GM10248 (cell line): ENCODE results near the gene EDAR.

Experiments
- CTCF ChIA-PET: fragments of 300-600 bp; sonication (Branson Sonifier 250); formaldehyde crosslinking; extraction: SDS; loops from one replicate; lab custom pipeline; 2021; ENCODE audit warnings: antibody characterized with exemption; lab: Yijun Ruan, JAX
- POLR2A ChIA-PET: fragments of 350-650 bp; sonication (Branson Sonifier 250); formaldehyde crosslinking; extraction: SDS; loops from one replicate; lab custom pipeline; 2020; ENCODE audit warnings: antibody characterized with exemption; lab: Yijun Ruan, JAX
- DNase-seq: peaks from one replicate; pipeline ENCODE4 v3.0.0; 2012; ENCODE audit errors: extremely low spot score
- CTCF ChIP-seq: IDR thresholded peaks from 2 replicates; pipeline ENCODE4 v1.5.1; 2012; ENCODE audit warnings: mild to moderate bottlenecking, low read depth; ENCODE audit errors: extremely low read depth, missing control alignments, control extremely low read depth

The EDAR gene

GRCh38 chr2:108945969-108946368 lies 43.1 kb downstream of the EDAR start:
- POLR2A ChIA-PET, result no interaction called here
- CTCF ChIA-PET, result no interaction called here
- no peak for DNase-seq
- no peak for TF ChIP-seq CTCF

- TF ChIP-seq CTCF, result no peak
- ChIA-PET CTCF (interaction anchor here (0.7 kb wide), 1 partner anchor 9 kb away, joined by 3 read pairs; no protein-coding TSS in a partner anchor), POLR2A (no interaction called here)
- DNase-seq, result no peak
Observed at GRCh38 chr2:108944601-108945331, 44.3 kb downstream of the EDAR start.

- no peak for DNase-seq
- ChIA-PET CTCF (no interaction called here), POLR2A (no interaction called here)
- TF ChIP-seq CTCF, result no peak
Observed at GRCh38 chr2:108943751-108944150, 45.3 kb downstream of the EDAR start.

GRCh38 chr2:108942888-108943287 lies 46.1 kb downstream of the EDAR start:
- TF ChIP-seq CTCF, result no peak
- no peak for DNase-seq
- ChIA-PET CTCF (no interaction called here), POLR2A (no interaction called here)

GRCh38 chr2:108942231-108942825 lies 46.7 kb downstream of the EDAR start:
- ChIA-PET POLR2A (no interaction called here), CTCF (no interaction called here)
- no peak for TF ChIP-seq CTCF
- no peak for DNase-seq

- TF ChIP-seq CTCF, result no peak
- CTCF ChIA-PET, result no interaction called here
- DNase-seq, result no peak
- POLR2A ChIA-PET, result no interaction called here
Observed at GRCh38 chr2:108941767-108942166, 47.3 kb downstream of the EDAR start.
